Nephron (organoid): ENCODE results near the gene RIMS1.

Experiments used
- H3K27ac Mint-ChIP-seq, 3 experiments: 2 replicates each; pipeline ENCODE4 v1.8.0; 2020; ENCODE audit warnings: mixed read lengths in 3 of 3, mild to moderate bottlenecking in 2 of 3, moderate library complexity in 1 of 3
- H3K27me3 Mint-ChIP-seq: 2 replicates; pipeline ENCODE4 v1.8.0; 2021; ENCODE audit warnings: low read depth, mild to moderate bottlenecking, moderate library complexity, mixed read lengths
- H3K36me3 Mint-ChIP-seq: 2 replicates; pipeline ENCODE4 v1.8.0; 2020; ENCODE audit warnings: low read depth, mixed read lengths
- H3K4me1 Mint-ChIP-seq: 2 replicates; pipeline ENCODE4 v1.8.0; 2020; ENCODE audit warnings: mixed read lengths
- H3K4me3 Mint-ChIP-seq, 3 experiments: 2 replicates each; pipeline ENCODE4 v1.8.0; 2020; ENCODE audit warnings: mild to moderate bottlenecking in 3 of 3, mixed read lengths in 3 of 3, moderate library complexity in 2 of 3
- H3K9me3 Mint-ChIP-seq: 2 replicates; pipeline ENCODE4 v1.8.0; 2020; ENCODE audit warnings: mixed read lengths
- TF ChIP-seq, protein P1 (sequence below), 3 experiments: fragments of 200-600 bp; sonication (generic); IDR thresholded peaks; one replicate each; pipeline ENCODE4 v1.5.0; 2021; ENCODE audit warnings: antibody characterized with exemption in 3 of 3; ENCODE audit not compliant: unreplicated experiment in 3 of 3

RIMS1 gene

DNA sequence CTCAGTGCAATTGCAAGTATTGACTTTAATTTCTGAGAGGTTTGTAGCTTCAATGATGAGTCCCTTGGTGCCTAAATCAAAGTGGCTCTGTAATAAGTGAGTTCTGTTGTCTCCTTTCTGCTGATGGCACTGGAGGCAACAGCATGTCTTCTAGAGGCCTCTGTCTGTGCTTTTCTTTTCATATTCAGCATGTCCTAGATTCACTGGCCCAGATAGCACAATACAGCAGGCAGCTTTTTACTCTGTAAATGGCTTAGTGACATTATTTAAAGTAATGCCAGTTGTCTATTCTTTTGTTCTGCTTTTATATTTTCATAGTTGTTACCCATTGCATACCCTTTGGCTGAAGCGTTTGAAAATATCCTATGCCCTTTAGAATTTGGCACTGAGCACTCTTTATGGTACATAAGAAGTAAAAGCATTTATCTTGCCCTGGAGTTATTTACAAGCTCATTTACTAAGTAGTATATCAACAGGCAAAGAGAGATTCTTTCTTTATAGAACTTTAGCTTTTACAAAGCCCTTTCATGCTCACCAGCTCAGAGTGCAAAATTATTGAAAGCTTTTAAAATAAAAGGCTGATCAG is 464.0 kb downstream of the RIMS1 start:
- Mint-ChIP-seq H3K27ac (no peak overlapping the region), H3K9me3 (no peaks in the 10 kb centered on the region), H3K36me3 (no peaks in the 10 kb centered on the region), H3K4me1 (peaks cover 3% of the 10 kb centered on the region), H3K4me3 (no peak overlapping the region), H3K27me3 (no peaks in the 10 kb centered on the region)
- TF ChIP-seq, protein P1, sequence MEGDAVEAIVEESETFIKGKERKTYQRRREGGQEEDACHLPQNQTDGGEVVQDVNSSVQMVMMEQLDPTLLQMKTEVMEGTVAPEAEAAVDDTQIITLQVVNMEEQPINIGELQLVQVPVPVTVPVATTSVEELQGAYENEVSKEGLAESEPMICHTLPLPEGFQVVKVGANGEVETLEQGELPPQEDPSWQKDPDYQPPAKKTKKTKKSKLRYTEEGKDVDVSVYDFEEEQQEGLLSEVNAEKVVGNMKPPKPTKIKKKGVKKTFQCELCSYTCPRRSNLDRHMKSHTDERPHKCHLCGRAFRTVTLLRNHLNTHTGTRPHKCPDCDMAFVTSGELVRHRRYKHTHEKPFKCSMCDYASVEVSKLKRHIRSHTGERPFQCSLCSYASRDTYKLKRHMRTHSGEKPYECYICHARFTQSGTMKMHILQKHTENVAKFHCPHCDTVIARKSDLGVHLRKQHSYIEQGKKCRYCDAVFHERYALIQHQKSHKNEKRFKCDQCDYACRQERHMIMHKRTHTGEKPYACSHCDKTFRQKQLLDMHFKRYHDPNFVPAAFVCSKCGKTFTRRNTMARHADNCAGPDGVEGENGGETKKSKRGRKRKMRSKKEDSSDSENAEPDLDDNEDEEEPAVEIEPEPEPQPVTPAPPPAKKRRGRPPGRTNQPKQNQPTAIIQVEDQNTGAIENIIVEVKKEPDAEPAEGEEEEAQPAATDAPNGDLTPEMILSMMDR (IDR thresholded peaks at IDR 0.05; ENCODE audit: unreplicated experiment in 3 of 3), result no peak

- Mint-ChIP-seq H3K4me3 (no peak overlapping the region), H3K36me3 (no peaks in the 10 kb centered on the region), H3K9me3 (no peaks in the 10 kb centered on the region), H3K27ac (no peak overlapping the region), H3K27me3 (no peaks in the 10 kb centered on the region), H3K4me1 (peaks cover 12% of the 10 kb centered on the region)
- TF ChIP-seq, protein P1 (IDR thresholded peaks at IDR 0.05; ENCODE audit: unreplicated experiment in 3 of 3), result no peak
Observed at GRCh38 chr6:72363844-72364740, 477.7 kb downstream of the RIMS1 start.

DNA sequence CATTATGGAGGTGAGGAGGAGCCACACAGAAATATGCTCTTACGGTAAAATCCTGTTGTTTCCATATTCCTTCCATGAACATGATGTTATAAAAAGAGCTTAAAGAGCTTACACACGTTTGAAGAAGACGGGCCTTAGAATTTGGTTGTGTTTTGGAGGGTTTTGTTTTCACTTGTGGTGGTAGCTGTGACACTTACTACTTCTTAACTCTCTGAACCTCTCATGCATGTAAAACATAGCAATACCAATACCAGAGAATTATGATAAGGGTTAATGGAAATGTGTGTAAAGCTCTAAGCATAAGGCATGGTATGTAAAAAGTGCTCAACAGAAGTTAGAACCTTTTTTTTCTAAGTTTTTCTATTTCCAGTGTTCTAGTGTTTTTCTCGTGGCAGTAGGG is 479.4 kb downstream of the RIMS1 start:
- TF ChIP-seq, protein P1 (IDR thresholded peaks at IDR 0.05; ENCODE audit: unreplicated experiment in 3 of 3), result no peak
- Mint-ChIP-seq H3K36me3 (no peaks in the 10 kb centered on the region), H3K27ac (peak overlapping the region in 1 of 3 experiments; percentile 51), H3K4me3 (no peak overlapping the region), H3K9me3 (no peaks in the 10 kb centered on the region), H3K27me3 (no peaks in the 10 kb centered on the region), H3K4me1 (peaks cover 12% of the 10 kb centered on the region)

- Mint-ChIP-seq H3K27ac (no peak overlapping the region), H3K27me3 (no peaks in the 10 kb centered on the region), H3K36me3 (no peaks in the 10 kb centered on the region), H3K4me3 (no peak overlapping the region), H3K4me1 (peaks cover 12% of the 10 kb centered on the region), H3K9me3 (no peaks in the 10 kb centered on the region)
- TF ChIP-seq, protein P1 (IDR thresholded peaks at IDR 0.05; ENCODE audit: unreplicated experiment in 3 of 3), result no peak
Observed at GRCh38 chr6:72367439-72367838, 481.1 kb downstream of the RIMS1 start.

- H3K9me3 Mint-ChIP-seq, result no peaks in the 10 kb centered on the region
- no peak overlapping the region for H3K4me3 Mint-ChIP-seq
- no peak overlapping the region for H3K27ac Mint-ChIP-seq
- peaks cover 3% of the 10 kb centered on the region for H3K4me1 Mint-ChIP-seq
- H3K27me3 Mint-ChIP-seq, result no peaks in the 10 kb centered on the region
- no peaks in the 10 kb centered on the region for H3K36me3 Mint-ChIP-seq
- TF ChIP-seq, protein P1 (IDR thresholded peaks at IDR 0.05; ENCODE audit: unreplicated experiment in 3 of 3), result no peak
Observed at GRCh38 chr6:72371473-72371872, 485.1 kb downstream of the RIMS1 start.
